ENCODE measurements around the gene TBXAS1.

TBXAS1 gene

DNA sequence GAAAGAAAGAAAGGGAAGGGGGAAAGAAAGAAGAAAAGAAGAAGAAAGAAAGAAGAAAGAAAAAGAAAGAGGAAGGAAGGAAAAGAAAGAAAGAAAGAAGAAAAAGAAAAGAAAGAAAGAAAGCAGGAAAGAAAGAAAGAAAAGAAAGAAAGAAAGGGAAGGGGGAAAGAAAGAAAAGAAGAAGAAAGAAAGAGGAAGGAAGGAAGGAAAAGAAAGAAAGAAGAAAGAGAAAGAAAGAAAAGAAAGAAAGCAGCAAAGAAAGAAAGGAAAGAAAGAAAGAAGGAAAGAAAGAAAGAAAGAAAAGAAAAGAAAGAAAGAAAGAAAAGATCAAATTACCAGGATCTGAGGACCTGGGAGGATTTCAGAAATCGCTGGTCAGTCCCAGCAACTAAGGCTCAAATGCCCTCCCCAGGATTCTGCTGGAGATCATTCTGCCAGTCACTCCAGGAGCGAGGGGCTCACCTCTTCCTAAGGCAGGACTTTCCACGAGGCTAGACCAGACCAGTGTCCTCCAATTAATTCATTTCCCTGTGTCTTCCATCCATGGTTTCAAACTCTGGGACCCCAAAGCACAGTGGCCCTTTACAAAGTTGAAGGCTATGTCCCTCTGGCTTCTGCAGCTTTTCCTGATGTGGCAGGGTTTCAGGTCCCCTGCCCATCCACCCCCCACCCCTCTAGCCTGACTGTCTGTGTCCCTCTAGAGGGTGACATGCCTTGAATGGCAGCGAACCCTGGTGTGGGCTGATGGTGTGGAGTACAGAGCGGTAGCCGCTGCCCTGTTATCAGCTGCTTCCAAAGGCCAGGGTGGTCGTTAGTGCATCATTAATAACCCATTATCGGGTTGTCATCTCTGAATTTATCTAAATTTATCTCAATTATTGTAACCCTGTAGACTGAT is 155.8 kb downstream of the TBXAS1 start:
- no peak for DNase-seq

DNA sequence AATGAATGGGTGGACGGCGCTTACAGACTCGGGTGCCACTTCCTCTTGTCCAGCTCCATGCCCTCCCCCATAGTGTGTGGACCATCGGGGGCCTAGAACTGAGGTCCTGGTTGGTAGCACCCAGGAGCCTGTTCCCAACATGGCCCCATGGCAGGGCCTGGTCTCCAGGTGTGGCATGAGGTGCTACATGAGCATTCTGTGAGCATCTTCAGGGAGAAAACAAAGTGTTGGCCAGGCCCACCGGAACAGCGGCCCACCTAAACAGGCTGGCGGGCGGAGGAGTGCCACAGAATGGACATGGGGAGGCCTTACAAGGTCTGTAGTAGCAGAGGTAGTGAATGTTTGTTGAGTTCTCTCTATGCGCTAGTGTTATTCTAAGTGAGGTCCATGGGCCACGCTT is 156.7 kb downstream of the TBXAS1 start:
- no peak for DNase-seq

DNA sequence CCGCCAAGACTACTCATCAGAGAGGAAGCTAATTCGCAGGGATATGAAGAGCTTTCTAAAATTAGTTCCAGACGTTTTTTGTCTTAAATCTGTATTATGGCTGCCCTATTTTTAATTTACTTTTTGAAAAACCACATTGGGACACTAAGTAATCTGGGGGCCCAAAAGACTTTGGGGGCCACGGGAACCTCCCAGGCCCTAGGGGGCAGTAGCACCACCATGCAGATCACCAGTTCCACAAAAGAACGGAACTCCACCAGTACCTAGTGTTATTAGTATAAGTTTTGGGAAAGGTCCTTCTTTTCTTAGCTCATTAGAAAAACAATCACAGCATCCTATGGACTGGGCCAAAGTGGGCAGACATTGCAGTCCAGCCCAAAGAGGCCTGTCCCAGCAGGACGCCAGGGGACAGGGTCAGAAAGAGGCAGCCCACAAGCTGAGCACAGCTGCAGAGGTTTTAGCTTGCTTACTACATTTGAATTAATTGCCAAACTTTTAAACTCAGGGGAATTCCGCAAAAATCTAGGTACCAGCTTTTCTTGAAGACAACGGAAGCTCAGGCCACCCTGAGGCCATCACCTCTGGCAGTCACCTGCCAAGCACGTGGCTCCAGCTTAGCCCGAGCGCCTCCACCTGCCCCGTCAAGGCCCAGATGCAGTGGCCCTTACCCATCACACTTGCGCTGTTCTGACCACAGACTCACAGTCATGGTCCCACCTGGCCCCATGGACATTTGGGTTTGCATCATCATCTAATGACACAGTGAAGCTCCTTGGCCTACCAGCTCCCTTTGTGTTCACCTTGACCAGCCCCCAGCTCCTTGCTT is 158.8 kb downstream of the TBXAS1 start:
- DNase-seq = no peak

DNA sequence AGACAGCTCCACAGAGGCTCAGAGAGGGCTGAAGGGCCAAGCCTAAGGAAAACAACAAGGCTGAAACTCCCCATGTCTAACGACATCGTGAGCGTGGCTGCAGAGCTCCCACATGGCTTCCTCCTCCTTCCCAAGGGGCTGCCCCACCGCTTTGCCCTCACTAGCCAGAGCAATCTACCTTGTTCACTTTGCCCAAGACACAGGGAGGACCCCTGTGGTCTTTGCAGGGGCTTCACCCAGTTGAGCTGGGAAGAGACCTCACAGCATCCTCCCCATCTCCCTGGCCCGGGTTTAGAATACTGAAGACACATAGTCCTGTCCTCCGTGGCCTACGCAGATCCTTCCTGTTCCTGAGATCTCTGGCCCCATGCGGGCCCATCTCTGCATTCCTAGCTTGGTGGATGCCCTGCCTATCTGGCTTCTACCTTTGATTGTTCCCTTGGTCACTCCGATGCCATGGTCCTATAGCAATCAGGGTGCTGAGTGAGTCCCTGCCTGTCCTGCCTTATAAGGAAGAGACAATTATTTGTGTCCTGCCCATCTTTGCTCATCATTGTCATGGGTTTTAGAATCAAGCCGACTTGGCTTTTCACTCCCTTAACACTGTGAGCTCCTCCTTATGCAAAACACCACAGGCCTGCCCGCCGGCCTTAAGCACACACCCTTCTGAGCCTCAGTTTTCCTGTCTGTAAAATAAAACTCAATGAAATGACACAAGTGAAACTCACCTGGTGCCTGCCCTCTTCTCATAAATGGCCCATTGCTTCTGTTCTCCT is 160.5 kb downstream of the TBXAS1 start:
- DNase-seq = no peak

DNA sequence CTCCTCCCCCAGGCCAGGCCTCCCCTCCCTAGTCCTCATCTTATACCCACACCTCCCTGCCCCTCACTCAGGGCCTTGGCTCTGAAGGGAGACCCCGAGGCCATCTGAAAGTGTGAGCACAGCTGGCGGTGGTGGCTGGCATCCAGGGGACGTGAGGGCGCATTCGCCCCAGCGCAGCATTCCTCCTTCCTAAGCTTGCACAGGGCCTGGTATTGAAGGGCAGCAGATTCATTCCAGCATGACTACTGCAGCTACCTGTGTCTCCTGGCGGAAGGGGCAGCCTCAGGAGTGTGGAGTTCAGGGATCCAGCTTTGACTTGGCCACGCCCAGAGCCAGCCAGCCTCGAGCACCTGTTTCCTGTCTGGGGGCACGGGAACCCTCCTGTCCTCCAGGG is 161.1 kb downstream of the TBXAS1 start:
- DNase-seq = no peak

GRCh38 chr7:139990571-139991268 is 161.7 kb downstream of the TBXAS1 start:
- DNase-seq = no peak

DNA sequence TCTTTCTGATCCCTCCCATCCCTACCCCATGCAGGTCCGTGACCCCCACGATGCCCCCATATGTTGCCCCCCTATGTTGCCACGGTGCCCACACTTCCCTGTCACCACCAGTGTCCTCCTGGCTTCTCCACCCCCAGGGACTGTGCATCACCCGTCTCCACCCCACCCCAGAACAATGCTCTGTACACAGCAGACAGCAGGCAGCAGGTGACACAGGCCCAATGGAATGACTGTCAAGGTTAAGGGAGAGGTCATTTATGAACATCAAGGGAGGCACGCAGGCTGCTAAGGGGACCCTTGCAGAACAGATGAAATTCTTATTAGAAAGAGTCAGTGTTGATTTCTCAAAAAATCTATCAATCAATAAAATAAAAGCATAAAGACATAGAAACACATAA is 162.2 kb downstream of the TBXAS1 start:
- no peak for DNase-seq

DNA sequence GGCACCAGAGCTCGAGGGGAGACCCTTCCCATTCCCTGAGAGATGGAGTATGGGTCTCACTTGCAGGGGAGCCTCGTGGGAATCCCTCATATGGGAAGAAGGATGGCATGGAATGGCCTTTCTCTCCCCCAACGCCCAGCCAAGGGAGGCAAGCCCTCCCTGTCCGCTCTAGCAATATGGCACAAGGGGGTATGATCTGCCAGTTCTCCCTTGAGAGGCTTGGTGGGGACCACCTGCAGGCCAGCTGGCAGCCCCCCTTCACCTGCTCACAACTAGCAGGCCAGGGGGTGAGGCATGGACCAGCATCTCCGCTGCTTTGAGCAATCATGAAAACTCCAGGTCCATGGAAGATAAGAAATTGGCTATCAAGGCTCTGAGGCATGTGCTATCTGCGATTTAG is 162.8 kb downstream of the TBXAS1 start:
- DNase-seq = no peak

DNA sequence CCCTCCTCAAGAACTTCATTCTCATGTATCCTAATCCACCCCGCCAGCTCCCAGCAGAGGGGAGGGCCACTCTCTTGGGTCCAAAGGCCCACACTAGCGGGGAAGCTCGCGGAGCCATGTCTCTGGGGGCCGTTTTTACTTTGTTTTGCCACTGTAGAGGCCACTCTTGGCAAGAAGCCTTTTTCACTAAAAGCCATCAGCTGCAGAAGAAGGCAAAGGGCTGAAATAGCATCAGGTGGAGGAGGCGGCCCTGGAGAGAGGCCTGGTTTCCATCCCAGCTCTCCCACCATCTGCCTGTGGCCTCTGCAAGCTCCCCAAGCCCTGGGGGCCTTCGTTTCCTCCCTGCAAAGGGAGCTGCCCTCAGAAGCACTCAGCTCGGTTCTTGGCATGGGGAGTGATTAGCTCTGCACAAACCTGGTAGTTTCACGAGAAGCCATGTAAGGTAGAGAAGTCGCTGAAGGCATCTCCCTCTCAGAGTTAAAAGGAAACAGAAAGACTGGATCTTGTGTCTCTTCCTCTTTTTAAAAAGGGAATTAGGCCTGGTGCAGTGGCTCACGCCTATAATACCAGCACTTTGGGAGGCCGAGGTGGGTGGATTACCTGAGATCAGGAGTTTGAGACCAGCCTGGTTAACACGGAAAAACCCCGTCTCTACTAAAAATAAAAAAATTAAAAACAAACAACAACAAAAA is 163.4 kb downstream of the TBXAS1 start:
- DNase-seq = no peak

GRCh38 chr7:139993169-139993568 is 164.1 kb downstream of the TBXAS1 start:
- no peak for DNase-seq

GRCh38 chr7:139993592-139993991 is 164.5 kb downstream of the TBXAS1 start:
- no peak for DNase-seq

GRCh38 chr7:139994356-139994755 is 165.3 kb downstream of the TBXAS1 start:
- DNase-seq = no peak

- DNase-seq = no peak
Measured at GRCh38 chr7:139995017-139995915, 166.2 kb downstream of the TBXAS1 start.

- DNase-seq = no peak
Measured at GRCh38 chr7:139998572-139998971, 169.5 kb downstream of the TBXAS1 start.

DNA sequence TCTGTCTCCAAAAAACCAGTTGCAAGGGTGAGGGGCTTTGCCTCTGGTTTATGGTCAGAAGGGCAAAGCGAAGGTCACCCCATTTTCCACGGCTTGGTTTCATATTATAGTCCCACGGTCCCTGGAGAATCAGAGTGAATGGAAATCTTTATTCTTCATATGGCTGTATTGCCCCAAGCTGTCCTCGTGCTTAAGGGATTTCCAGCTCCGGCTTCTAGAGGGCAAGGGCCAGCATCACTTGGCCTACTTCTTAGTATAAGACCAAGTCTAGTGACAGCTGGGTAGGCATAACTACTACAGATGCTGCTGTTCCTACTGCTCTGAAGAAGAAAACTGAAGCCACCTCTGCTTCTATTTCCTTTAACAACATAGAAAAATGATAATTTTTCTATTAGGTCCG is 170.5 kb downstream of the TBXAS1 start:
- DNase-seq = no peak

DNA sequence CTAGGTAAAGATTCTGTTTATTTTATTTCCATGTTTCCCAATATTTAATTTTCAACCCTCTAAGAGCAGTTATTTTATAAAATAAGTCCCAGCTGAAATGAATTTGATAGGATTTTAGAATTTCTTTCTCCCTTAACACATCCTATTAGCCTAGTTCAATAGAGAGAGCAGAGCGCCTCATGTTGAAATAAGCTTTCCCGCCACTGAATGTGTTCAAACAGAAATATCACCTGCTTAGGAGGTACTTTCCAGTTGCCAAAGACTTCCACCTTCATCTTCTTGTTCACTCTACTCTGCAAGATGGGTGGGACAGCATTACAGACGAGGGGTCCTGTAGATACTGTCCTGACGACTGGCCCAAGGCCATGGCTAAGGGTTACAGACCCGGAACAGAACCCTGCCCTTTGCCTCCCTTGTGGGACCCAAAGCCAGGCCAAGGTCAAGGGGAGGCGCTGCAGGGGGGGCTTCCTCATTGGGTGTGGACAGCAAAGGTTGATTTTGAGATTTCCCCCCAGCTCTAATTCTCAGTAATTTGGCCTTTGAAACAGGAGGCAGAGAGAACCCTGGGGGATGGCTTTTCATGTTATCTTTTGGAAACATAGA is 171.7 kb downstream of the TBXAS1 start:
- no peak for DNase-seq

- DNase-seq = no peak
Measured at GRCh38 chr7:140003913-140004382, 174.9 kb downstream of the TBXAS1 start.

GRCh38 chr7:140004672-140005071 is 175.6 kb downstream of the TBXAS1 start:
- no peak for DNase-seq

DNA sequence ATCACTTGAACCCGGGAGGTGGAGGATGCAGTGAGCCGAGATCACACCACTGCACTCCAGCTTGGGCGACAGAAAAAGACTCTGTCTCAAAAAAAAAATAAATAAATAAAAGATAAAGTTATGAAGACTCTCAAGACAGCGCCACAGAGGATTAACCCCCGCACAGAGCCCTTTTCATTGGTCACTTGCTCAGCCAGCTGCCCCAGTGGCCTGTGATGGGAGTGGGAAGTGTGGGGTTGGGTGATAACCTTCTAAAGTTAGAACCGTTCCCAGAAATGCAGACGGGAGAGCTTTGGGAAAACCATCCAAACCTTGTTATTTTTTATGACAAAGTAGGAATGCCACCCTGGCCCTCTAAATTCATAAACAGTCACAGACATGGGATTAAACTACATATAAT is 176.3 kb downstream of the TBXAS1 start:
- DNase-seq = no peak

DNA sequence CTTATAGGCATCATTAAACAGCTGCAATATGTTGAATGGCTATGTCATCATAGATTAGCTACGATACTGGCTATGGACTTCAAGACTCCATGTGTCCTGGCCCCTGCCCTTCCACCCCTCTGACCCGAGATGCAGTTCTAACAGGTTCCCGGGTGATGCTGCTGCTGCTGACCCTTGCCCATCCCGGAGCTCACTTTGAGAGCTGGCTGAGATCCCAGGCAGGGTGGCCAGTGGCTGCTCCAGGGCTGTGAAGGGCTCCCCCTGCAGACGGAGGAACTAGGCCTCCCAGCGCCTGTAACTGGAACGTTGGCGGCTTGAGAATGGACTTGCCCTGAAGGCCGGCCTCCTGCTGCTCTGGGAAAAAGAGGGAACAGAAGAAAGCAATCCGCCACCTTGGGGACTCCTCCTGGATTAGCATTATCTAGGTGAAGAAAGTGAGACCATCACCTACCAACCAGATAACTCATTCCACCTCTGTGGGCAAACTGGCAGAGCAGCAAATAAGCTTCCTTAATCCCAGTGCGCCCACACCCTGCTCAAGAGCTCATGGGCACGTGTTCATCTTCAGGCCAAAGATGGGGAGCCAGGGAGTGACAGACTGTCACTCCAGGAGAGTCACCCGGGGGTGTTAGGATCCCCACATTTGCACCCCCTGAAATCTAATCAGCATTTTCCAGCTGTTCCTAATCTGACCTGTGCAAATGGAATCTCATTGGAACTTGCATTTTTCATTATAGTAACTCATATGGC is 176.9 kb downstream of the TBXAS1 start:
- no peak for DNase-seq
